ENCODE data around the gene MINDY4.

Gene MINDY4

GRCh38 chr7:30728591-30729100, 42.6 kb upstream of the MINDY4 start:
- Histone ChIP-seq H3K27ac (no peak overlapping the region), H3K4me3 (no peak overlapping the region)
- DNase-seq (ENCODE audit: low spot score): no peak
- no peak for TF ChIP-seq CTCF (IDR thresholded peaks at IDR 0.05)

GRCh38 chr7:30729642-30730041, 41.6 kb upstream of the MINDY4 start:
- no peak overlapping the region for H3K4me3 ChIP-seq
- no peak overlapping the region for H3K27ac ChIP-seq
- TF ChIP-seq CTCF (IDR thresholded peaks at IDR 0.05): no peak
- DNase-seq (ENCODE audit: low spot score): no peak

GRCh38 chr7:30730097-30730496, 41.1 kb upstream of the MINDY4 start:
- H3K27ac ChIP-seq: no peak overlapping the region
- TF ChIP-seq CTCF (IDR thresholded peaks at IDR 0.05): no peak
- no peak overlapping the region for H3K4me3 ChIP-seq
- DNase-seq (ENCODE audit: low spot score): no peak

- Histone ChIP-seq H3K4me3 (no peak overlapping the region), H3K27ac (no peak overlapping the region)
- TF ChIP-seq CTCF (IDR thresholded peaks at IDR 0.05): no peak
- DNase-seq (ENCODE audit: low spot score): no peak
Measured at GRCh38 chr7:30730996-30731395, 40.2 kb upstream of the MINDY4 start.

GRCh38 chr7:30731581-30731980, 39.6 kb upstream of the MINDY4 start:
- no peak overlapping the region for H3K4me3 ChIP-seq
- no peak for DNase-seq (ENCODE audit: low spot score)
- TF ChIP-seq CTCF (IDR thresholded peaks at IDR 0.05): no peak

GRCh38 chr7:30732606-30733005, 38.6 kb upstream of the MINDY4 start:
- no peak for DNase-seq (ENCODE audit: low spot score)
- H3K27ac ChIP-seq: no peak overlapping the region
- H3K4me3 ChIP-seq: no peak overlapping the region
- no peak for TF ChIP-seq CTCF (IDR thresholded peaks at IDR 0.05)

More at GRCh38 chr7:30731581-30731980, 39.6 kb upstream of the MINDY4 start:
- H3K27ac ChIP-seq: no peak overlapping the region

GRCh38 chr7:30733216-30733615, 38.0 kb upstream of the MINDY4 start:
- no peak for DNase-seq (ENCODE audit: low spot score)
- no peak for TF ChIP-seq CTCF (IDR thresholded peaks at IDR 0.05)
- Histone ChIP-seq H3K4me3 (no peak overlapping the region), H3K27ac (no peak overlapping the region)

Data from coronary artery (tissue), 2 donors.